SK-N-SH treated with all-trans-retinoic acid at 6 μM for 48 hours (cell line): ENCODE results near the gene UCMA.

Source experiments
- ATAC-seq: fragments of 200-7000 bp; cut with Tn5 transposase; 3 replicates; pipeline ENCODE4 v1.9.1; 2020; ENCODE audit warnings: mild to moderate bottlenecking, moderate library complexity
- ARNTL ChIP-seq: fragments of 450-650 bp; formaldehyde crosslinking; IDR thresholded peaks from 2 replicates; pipeline ENCODE4 v1.5.0; 2020; ENCODE audit warnings: low read depth, mild to moderate bottlenecking, moderate library complexity, borderline replicate concordance
- BACH2 ChIP-seq: fragments of 250-450 bp; sonication (Bioruptor Pico); IDR thresholded peaks from 2 replicates; pipeline ENCODE4 v1.9.0; 2021; ENCODE audit warnings: mild to moderate bottlenecking, borderline replicate concordance
- GLIS3 ChIP-seq: fragments of 250-450 bp; sonication (Bioruptor Pico); IDR thresholded peaks from 2 replicates; pipeline ENCODE4 v1.5.0; 2020; ENCODE audit warnings: mild to moderate bottlenecking, moderate library complexity
- ISL1 ChIP-seq: fragments of 250-450 bp; sonication (Bioruptor Pico); IDR thresholded peaks from 2 replicates; pipeline ENCODE4 v2.1.2; 2022; ENCODE audit warnings: mild to moderate bottlenecking, moderate library complexity
- PATZ1 ChIP-seq: fragments of 250-450 bp; sonication (Bioruptor Pico); IDR thresholded peaks from 2 replicates; pipeline ENCODE4 v1.8.0; 2020; ENCODE audit warnings: mild to moderate bottlenecking, moderate library complexity, borderline replicate concordance
- POU6F1 ChIP-seq: fragments of 250-450 bp; sonication (Bioruptor Pico); IDR thresholded peaks from 2 replicates; pipeline ENCODE4 v1.8.0; 2021; ENCODE audit warnings: low read depth, mild to moderate bottlenecking, moderate library complexity, borderline replicate concordance
- PPARA ChIP-seq: fragments of 250-450 bp; sonication (Bioruptor Pico); IDR thresholded peaks from 2 replicates; pipeline ENCODE4 v1.5.0; 2020; ENCODE audit warnings: mild to moderate bottlenecking, borderline replicate concordance
- RARB ChIP-seq: fragments of 250-450 bp; sonication (Bioruptor Pico); IDR thresholded peaks from 2 replicates; pipeline ENCODE4 v1.8.0; 2021; ENCODE audit warnings: mild to moderate bottlenecking, moderate library complexity
- SNAI2 ChIP-seq: fragments of 250-450 bp; sonication (Bioruptor Pico); IDR thresholded peaks from 2 replicates; pipeline ENCODE4 v1.5.0; 2020; ENCODE audit warnings: mild to moderate bottlenecking, moderate library complexity
- TCF4 ChIP-seq: fragments of 250-450 bp; sonication (Bioruptor Pico); IDR thresholded peaks from 2 replicates; pipeline ENCODE4 v1.8.0; 2021; ENCODE audit warnings: mild to moderate bottlenecking, moderate library complexity, borderline replicate concordance
- TOX ChIP-seq: fragments of 250-450 bp; sonication (Bioruptor Pico); IDR thresholded peaks from 2 replicates; pipeline ENCODE4 v1.8.0; 2021; ENCODE audit warnings: mild to moderate bottlenecking, moderate library complexity, borderline replicate concordance
- ZC3H10 ChIP-seq: fragments of 250-450 bp; sonication (Bioruptor Pico); IDR thresholded peaks from 2 replicates; pipeline ENCODE4 v1.5.1; 2021; ENCODE audit warnings: mild to moderate bottlenecking, moderate library complexity
- ZFP30 ChIP-seq: fragments of 450-650 bp; formaldehyde crosslinking; IDR thresholded peaks from 2 replicates; pipeline ENCODE4 v1.5.0; 2022; ENCODE audit warnings: mild to moderate bottlenecking, moderate library complexity
- ZNF565 ChIP-seq: fragments of 450-650 bp; formaldehyde crosslinking; conservative IDR thresholded peaks from 2 replicates; pipeline ENCODE4 v1.5.0; 2020; ENCODE audit warnings: low read depth, mild to moderate bottlenecking, moderate library complexity
- ZNF70 ChIP-seq: fragments of 450-650 bp; formaldehyde crosslinking; IDR thresholded peaks from 2 replicates; pipeline ENCODE4 v1.5.0; 2020; ENCODE audit warnings: mild to moderate bottlenecking, moderate library complexity
- ZNF8 ChIP-seq: fragments of 450-650 bp; formaldehyde crosslinking; IDR thresholded peaks from 2 replicates; pipeline ENCODE4 v1.5.0; 2020; ENCODE audit warnings: mild to moderate bottlenecking, moderate library complexity
- TF ChIP-seq, protein P1 (sequence below): fragments of 250-450 bp; sonication (Bioruptor Pico); IDR thresholded peaks from 2 replicates; pipeline ENCODE4 v1.5.1; 2021; ENCODE audit warnings: mild to moderate bottlenecking, moderate library complexity
- TF ChIP-seq, protein P2 (sequence below): fragments of 250-450 bp; sonication (Bioruptor Pico); IDR thresholded peaks from 2 replicates; pipeline ENCODE4 v1.5.1; 2020; ENCODE audit warnings: low read depth, mild to moderate bottlenecking, moderate library complexity
- TF ChIP-seq, protein P3 (sequence below): fragments of 250-450 bp; sonication (Bioruptor Pico); IDR thresholded peaks from 2 replicates; pipeline ENCODE4 v1.5.0; 2020; ENCODE audit warnings: mild to moderate bottlenecking, moderate library complexity

UCMA gene

DNA sequence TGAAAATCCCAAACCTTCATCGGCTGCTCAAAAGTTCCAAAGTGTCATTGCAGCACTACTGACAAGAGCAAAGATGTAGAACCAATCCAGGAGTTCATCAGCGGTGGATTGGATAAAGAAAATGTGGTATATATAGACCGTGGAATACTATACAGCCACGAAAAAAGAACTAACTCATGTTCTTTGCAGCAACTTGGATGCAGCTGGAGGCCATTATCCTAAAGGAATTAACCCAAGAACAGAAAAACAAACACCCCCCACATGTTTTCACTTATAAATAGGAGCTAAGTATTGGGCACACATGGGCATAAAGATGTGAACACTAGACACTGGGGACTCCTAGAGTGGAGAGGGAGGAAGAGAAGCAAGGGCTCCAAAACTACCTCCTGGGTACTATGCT, 34.1 kb upstream of the UCMA start (continued):
- TF ChIP-seq, protein P1, sequence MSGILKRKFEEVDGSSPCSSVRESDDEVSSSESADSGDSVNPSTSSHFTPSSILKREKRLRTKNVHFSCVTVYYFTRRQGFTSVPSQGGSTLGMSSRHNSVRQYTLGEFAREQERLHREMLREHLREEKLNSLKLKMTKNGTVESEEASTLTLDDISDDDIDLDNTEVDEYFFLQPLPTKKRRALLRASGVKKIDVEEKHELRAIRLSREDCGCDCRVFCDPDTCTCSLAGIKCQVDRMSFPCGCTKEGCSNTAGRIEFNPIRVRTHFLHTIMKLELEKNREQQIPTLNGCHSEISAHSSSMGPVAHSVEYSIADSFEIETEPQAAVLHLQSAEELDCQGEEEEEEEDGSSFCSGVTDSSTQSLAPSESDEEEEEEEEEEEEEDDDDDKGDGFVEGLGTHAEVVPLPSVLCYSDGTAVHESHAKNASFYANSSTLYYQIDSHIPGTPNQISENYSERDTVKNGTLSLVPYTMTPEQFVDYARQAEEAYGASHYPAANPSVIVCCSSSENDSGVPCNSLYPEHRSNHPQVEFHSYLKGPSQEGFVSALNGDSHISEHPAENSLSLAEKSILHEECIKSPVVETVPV (CRISPR knock-in tag) = no peak
- TF ChIP-seq RARB (CRISPR knock-in tag) (no peak), PPARA (CRISPR knock-in tag) (no peak)

- TF ChIP-seq ZNF70 (CRISPR knock-in tag) (no peak), TOX (no peak), PATZ1 (CRISPR knock-in tag) (no peak), POU6F1 (CRISPR knock-in tag) (no peak), ZNF565 (no peak), ZNF8 (no peak), BACH2 (CRISPR knock-in tag) (no peak), TCF4 (CRISPR knock-in tag) (no peak), ZC3H10 (CRISPR knock-in tag) (no peak), ARNTL (CRISPR knock-in tag) (no peak), ISL1 (no peak)
- TF ChIP-seq, protein P2, sequence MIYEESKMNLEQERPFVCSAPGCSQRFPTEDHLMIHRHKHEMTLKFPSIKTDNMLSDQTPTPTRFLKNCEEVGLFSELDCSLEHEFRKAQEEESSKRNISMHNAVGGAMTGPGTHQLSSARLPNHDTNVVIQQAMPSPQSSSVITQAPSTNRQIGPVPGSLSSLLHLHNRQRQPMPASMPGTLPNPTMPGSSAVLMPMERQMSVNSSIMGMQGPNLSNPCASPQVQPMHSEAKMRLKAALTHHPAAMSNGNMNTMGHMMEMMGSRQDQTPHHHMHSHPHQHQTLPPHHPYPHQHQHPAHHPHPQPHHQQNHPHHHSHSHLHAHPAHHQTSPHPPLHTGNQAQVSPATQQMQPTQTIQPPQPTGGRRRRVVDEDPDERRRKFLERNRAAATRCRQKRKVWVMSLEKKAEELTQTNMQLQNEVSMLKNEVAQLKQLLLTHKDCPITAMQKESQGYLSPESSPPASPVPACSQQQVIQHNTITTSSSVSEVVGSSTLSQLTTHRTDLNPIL (CRISPR knock-in tag) = no peak
- no peak for ATAC-seq
These were observed 29.4 kb upstream of the UCMA start for GRCh38 chr10:13263591-13263990.

- ATAC-seq = no peak
- TF ChIP-seq RARB (CRISPR knock-in tag) (no peak), GLIS3 (CRISPR knock-in tag) (no peak), ZC3H10 (CRISPR knock-in tag) (no peak), ISL1 (no peak), TOX (no peak), ZNF70 (CRISPR knock-in tag) (no peak), PATZ1 (CRISPR knock-in tag) (no peak), POU6F1 (CRISPR knock-in tag) (no peak), BACH2 (CRISPR knock-in tag) (no peak), ZFP30 (CRISPR knock-in tag) (no peak), SNAI2 (CRISPR knock-in tag) (no peak)
- TF ChIP-seq, protein P3, sequence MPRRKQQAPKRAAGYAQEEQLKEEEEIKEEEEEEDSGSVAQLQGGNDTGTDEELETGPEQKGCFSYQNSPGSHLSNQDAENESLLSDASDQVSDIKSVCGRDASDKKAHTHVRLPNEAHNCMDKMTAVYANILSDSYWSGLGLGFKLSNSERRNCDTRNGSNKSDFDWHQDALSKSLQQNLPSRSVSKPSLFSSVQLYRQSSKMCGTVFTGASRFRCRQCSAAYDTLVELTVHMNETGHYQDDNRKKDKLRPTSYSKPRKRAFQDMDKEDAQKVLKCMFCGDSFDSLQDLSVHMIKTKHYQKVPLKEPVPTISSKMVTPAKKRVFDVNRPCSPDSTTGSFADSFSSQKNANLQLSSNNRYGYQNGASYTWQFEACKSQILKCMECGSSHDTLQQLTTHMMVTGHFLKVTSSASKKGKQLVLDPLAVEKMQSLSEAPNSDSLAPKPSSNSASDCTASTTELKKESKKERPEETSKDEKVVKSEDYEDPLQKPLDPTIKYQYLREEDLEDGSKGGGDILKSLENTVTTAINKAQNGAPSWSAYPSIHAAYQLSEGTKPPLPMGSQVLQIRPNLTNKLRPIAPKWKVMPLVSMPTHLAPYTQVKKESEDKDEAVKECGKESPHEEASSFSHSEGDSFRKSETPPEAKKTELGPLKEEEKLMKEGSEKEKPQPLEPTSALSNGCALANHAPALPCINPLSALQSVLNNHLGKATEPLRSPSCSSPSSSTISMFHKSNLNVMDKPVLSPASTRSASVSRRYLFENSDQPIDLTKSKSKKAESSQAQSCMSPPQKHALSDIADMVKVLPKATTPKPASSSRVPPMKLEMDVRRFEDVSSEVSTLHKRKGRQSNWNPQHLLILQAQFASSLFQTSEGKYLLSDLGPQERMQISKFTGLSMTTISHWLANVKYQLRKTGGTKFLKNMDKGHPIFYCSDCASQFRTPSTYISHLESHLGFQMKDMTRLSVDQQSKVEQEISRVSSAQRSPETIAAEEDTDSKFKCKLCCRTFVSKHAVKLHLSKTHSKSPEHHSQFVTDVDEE (CRISPR knock-in tag) = no peak
- TF ChIP-seq, protein P2 (CRISPR knock-in tag) = no peak
These were observed 28.3 kb upstream of the UCMA start for GRCh38 chr10:13262433-13262832.
